C4-2B (cell line): ENCODE results near the gene SHISA9.

ENCODE experiments used
- CTCF ChIP-seq: fragments of 450-650 bp; conservative IDR thresholded peaks from 2 replicates; pipeline ENCODE4 v1.5.1; 2017; ENCODE audit warnings: mild to moderate bottlenecking
- ZFX ChIP-seq: fragments of 450-650 bp; IDR thresholded peaks from 2 replicates; pipeline ENCODE4 v1.6.1; 2017

GRCh38 chr16:13148294-13148693, 246.9 kb downstream of the SHISA9 start:
- TF ChIP-seq CTCF (no peak), ZFX (no peak)
